HAP-1 (cell line): ENCODE results near the gene FBXO42.
"Not testable (repeated sequence)": the region's sequence is repeated elsewhere in the genome, so short reads cannot be mapped to it uniquely, and the experiment has no call there.

Source experiments
- DNase-seq, 2 experiments: peaks; one replicate each; pipeline ENCODE4 v3.0.0-alpha.2; 2016 to 2020; ENCODE audit warnings: low spot score in 2 of 2
- H3K27me3 ChIP-seq: fragments of 250-450 bp; sonication (Bioruptor Pico); 2 replicates; pipeline ENCODE4 v1.5.1; 2020; ENCODE audit warnings: low read depth, mild to moderate bottlenecking, moderate library complexity
- H3K36me3 ChIP-seq: fragments of 250-450 bp; sonication (Bioruptor Pico); replicated peaks from 2 replicates; pipeline ENCODE4 v1.5.1; 2020; ENCODE audit warnings: mild to moderate bottlenecking
- H3K4me1 ChIP-seq: fragments of 250-450 bp; sonication (Bioruptor Pico); 2 replicates; pipeline ENCODE4 v1.5.1; 2020; ENCODE audit warnings: mild to moderate bottlenecking
- H3K4me3 ChIP-seq: fragments of 250-450 bp; sonication (Bioruptor Pico); 2 replicates; pipeline ENCODE4 v1.5.1; 2020; ENCODE audit warnings: mild to moderate bottlenecking, moderate library complexity
- H3K9me3 ChIP-seq: fragments of 250-450 bp; sonication (Bioruptor Pico); 2 replicates; pipeline ENCODE4 v1.5.1; 2020; ENCODE audit warnings: mild to moderate bottlenecking, moderate library complexity
- in situ Hi-C: fragments of 300-500 bp; cut with MboI; formaldehyde crosslinking; loops from 3 replicates; pipeline ENCODE4 v1.14.3; 2020; ENCODE audit warnings: low sequenced_read_pairs, inconsistent platforms, mixed read lengths

FBXO42 gene

GRCh38 chr1:16253332-16253922 is 98.9 kb downstream of the FBXO42 start:
- no peak for DNase-seq
- H3K4me1 ChIP-seq, result peaks cover 4% of the 10 kb centered on the region; the same call in 1 of the 2 replicates
- no peaks in the 10 kb centered on the region for H3K27me3 ChIP-seq
- in situ Hi-C loops, result no loop called here
- H3K9me3 ChIP-seq, result no peaks in the 10 kb centered on the region
- H3K36me3 ChIP-seq, result peaks cover 26% of the 10 kb centered on the region
- no peak overlapping the region for H3K4me3 ChIP-seq

GRCh38 chr1:16252912-16253311 is 99.4 kb downstream of the FBXO42 start:
- DNase-seq, result no peak
- in situ Hi-C loops, result no loop called here
- H3K4me3 ChIP-seq, result no peak overlapping the region
- H3K36me3 ChIP-seq, result peaks cover 26% of the 10 kb centered on the region
- no peaks in the 10 kb centered on the region for H3K9me3 ChIP-seq
- no peaks in the 10 kb centered on the region for H3K27me3 ChIP-seq
- H3K4me1 ChIP-seq, result peaks cover 4% of the 10 kb centered on the region; the same call in 1 of the 2 replicates

- H3K36me3 ChIP-seq, result peaks cover 28% of the 10 kb centered on the region
- peaks cover 4% of the 10 kb centered on the region; the same call in 1 of the 2 replicates for H3K4me1 ChIP-seq
- H3K4me3 ChIP-seq, result no peak overlapping the region
- H3K27me3 ChIP-seq, result no peaks in the 10 kb centered on the region
- in situ Hi-C loops, result no loop called here
- no peaks in the 10 kb centered on the region for H3K9me3 ChIP-seq
- DNase-seq, result no peak
Observed at GRCh38 chr1:16251381-16251780, 100.9 kb downstream of the FBXO42 start.

GRCh38 chr1:16250524-16251251 is 101.6 kb downstream of the FBXO42 start:
- in situ Hi-C loops, result no loop called here
- Histone ChIP-seq H3K27me3 (no peaks in the 10 kb centered on the region), H3K4me1 (peaks cover 4% of the 10 kb centered on the region; the same call in 1 of the 2 replicates), H3K36me3 (peaks cover 28% of the 10 kb centered on the region), H3K9me3 (no peaks in the 10 kb centered on the region), H3K4me3 (no peak overlapping the region)
- DNase-seq, result no peak

- H3K9me3 ChIP-seq, result no peaks in the 10 kb centered on the region
- H3K27me3 ChIP-seq, result no peaks in the 10 kb centered on the region
- H3K36me3 ChIP-seq, result peaks cover 28% of the 10 kb centered on the region
- no peak overlapping the region for H3K4me3 ChIP-seq
- in situ Hi-C loops, result no loop called here
- peaks cover 4% of the 10 kb centered on the region; the same call in 1 of the 2 replicates for H3K4me1 ChIP-seq
- no peak for DNase-seq
Observed at GRCh38 chr1:16249596-16250241, 102.6 kb downstream of the FBXO42 start.

- peaks cover 28% of the 10 kb centered on the region for H3K36me3 ChIP-seq
- peaks cover 4% of the 10 kb centered on the region; the same call in 1 of the 2 replicates for H3K4me1 ChIP-seq
- H3K27me3 ChIP-seq, result no peaks in the 10 kb centered on the region
- no peak overlapping the region for H3K4me3 ChIP-seq
- no peaks in the 10 kb centered on the region for H3K9me3 ChIP-seq
- peak in 1 of 2 experiments; percentile 44 for DNase-seq
- in situ Hi-C loops, result no loop called here
Observed at GRCh38 chr1:16248603-16249516, 103.4 kb downstream of the FBXO42 start.

- Histone ChIP-seq H3K36me3 (peaks cover 28% of the 10 kb centered on the region), H3K4me3 (no peak overlapping the region), H3K27me3 (no peaks in the 10 kb centered on the region), H3K9me3 (no peaks in the 10 kb centered on the region), H3K4me1 (peaks cover 4% of the 10 kb centered on the region; the same call in 1 of the 2 replicates)
- in situ Hi-C loops, result no loop called here
- DNase-seq, result no peak
Observed at GRCh38 chr1:16248007-16248436, 104.3 kb downstream of the FBXO42 start.

- Histone ChIP-seq H3K27me3 (no peaks in the 10 kb centered on the region), H3K36me3 (peaks cover 27% of the 10 kb centered on the region), H3K4me1 (peaks cover 4% of the 10 kb centered on the region; the same call in 1 of the 2 replicates), H3K4me3 (no peak overlapping the region), H3K9me3 (no peaks in the 10 kb centered on the region)
- no peak for DNase-seq
- in situ Hi-C loops, result no loop called here
Observed at GRCh38 chr1:16247441-16247840, 104.8 kb downstream of the FBXO42 start.

GRCh38 chr1:16246961-16247360 is 105.3 kb downstream of the FBXO42 start:
- DNase-seq, result no peak
- Histone ChIP-seq H3K4me3 (no peak overlapping the region), H3K27me3 (no peaks in the 10 kb centered on the region), H3K36me3 (peaks cover 22% of the 10 kb centered on the region), H3K4me1 (peaks cover 4% of the 10 kb centered on the region; the same call in 1 of the 2 replicates), H3K9me3 (no peaks in the 10 kb centered on the region)
- in situ Hi-C loops, result no loop called here

GRCh38 chr1:16246239-16246638 is 106.0 kb downstream of the FBXO42 start:
- DNase-seq, in situ Hi-C loops, H3K4me3 ChIP-seq, H3K4me1 ChIP-seq, H3K9me3 ChIP-seq, H3K27me3 ChIP-seq: not testable (repeated sequence)
- peaks cover 15% of the 10 kb centered on the region for H3K36me3 ChIP-seq

GRCh38 chr1:16245476-16246196 is 106.6 kb downstream of the FBXO42 start:
- Histone ChIP-seq H3K4me1 (peaks cover 4% of the 10 kb centered on the region; the same call in 1 of the 2 replicates), H3K9me3 (no peaks in the 10 kb centered on the region), H3K36me3 (0 out of 2 replicates have a peak, but pooled peaks cover 10% of the 10 kb centered on the region), H3K27me3 (no peaks in the 10 kb centered on the region), H3K4me3 (no peak overlapping the region)
- in situ Hi-C loops, result no loop called here
- no peak for DNase-seq

- Histone ChIP-seq H3K27me3 (no peaks in the 10 kb centered on the region), H3K4me3 (no peak overlapping the region), H3K36me3 (0 out of 2 replicates have a peak, but pooled peaks cover 7% of the 10 kb centered on the region), H3K4me1 (peaks cover 4% of the 10 kb centered on the region; the same call in 1 of the 2 replicates), H3K9me3 (no peaks in the 10 kb centered on the region)
- in situ Hi-C loops, result no loop called here
- no peak for DNase-seq
Observed at GRCh38 chr1:16244650-16245285, 107.5 kb downstream of the FBXO42 start.
